Dendritic cell treated with granulocyte-macrophage colony-stimulating factor and Interleukin-4, amounts not matched to agents 40 ng/mL and 50 ng/mL, for 4 days (primary cell): ENCODE measurements around the gene GAS7.
A peak's percentile ranks its signal among the peaks of the same experiment; 100 is the strongest.

Source experiments
- H3K27ac Mint-ChIP-seq: one replicate; pipeline ENCODE4 v1.8.0; 2022; ENCODE audit warnings: mild to moderate bottlenecking, mixed read lengths
- H3K27me3 Mint-ChIP-seq: one replicate; pipeline ENCODE4 v1.8.0; 2022; ENCODE audit warnings: mild to moderate bottlenecking, mixed read lengths
- H3K36me3 Mint-ChIP-seq: one replicate; pipeline ENCODE4 v1.8.0; 2022; ENCODE audit warnings: low read depth, mixed read lengths
- H3K4me1 Mint-ChIP-seq: one replicate; pipeline ENCODE4 v1.8.0; 2022; ENCODE audit warnings: low read depth, mixed read lengths
- H3K4me3 Mint-ChIP-seq: one replicate; pipeline ENCODE4 v1.8.0; 2022; ENCODE audit warnings: mild to moderate bottlenecking, moderate library complexity, mixed read lengths
- H3K9me3 Mint-ChIP-seq: one replicate; pipeline ENCODE4 v1.8.0; 2022; ENCODE audit warnings: mixed read lengths
- intact Hi-C: fragments of 100-400 bp; cut with micrococcal nuclease; formaldehyde crosslinking; loops from one replicate; pipeline ENCODE4 v1.15.0; 2022

The GAS7 gene

GRCh38 chr17:10126616-10127501 is 71.5 kb downstream of the GAS7 start:
- Mint-ChIP-seq H3K9me3 (no peaks in the 10 kb centered on the region), H3K27me3 (no peaks in the 10 kb centered on the region), H3K36me3 (no peaks in the 10 kb centered on the region), H3K27ac (peak overlapping the region; percentile 7), H3K4me3 (peak overlapping the region; percentile 41), H3K4me1 (peaks cover 85% of the 10 kb centered on the region)
- intact Hi-C loops = no loop called here

GRCh38 chr17:10126276-10126615 is 72.2 kb downstream of the GAS7 start:
- Mint-ChIP-seq H3K27me3 (no peaks in the 10 kb centered on the region), H3K4me3 (no peak overlapping the region), H3K9me3 (no peaks in the 10 kb centered on the region), H3K27ac (peak overlapping the region; percentile 7), H3K36me3 (no peaks in the 10 kb centered on the region), H3K4me1 (peaks cover 88% of the 10 kb centered on the region)
- intact Hi-C loops = no loop called here

GRCh38 chr17:10125531-10126275 is 72.7 kb downstream of the GAS7 start:
- H3K4me3 Mint-ChIP-seq = no peak overlapping the region
- no peaks in the 10 kb centered on the region for H3K27me3 Mint-ChIP-seq
- H3K27ac Mint-ChIP-seq = peak overlapping the region; percentile 12
- H3K4me1 Mint-ChIP-seq = peaks cover 86% of the 10 kb centered on the region
- intact Hi-C loops = no loop called here
- H3K9me3 Mint-ChIP-seq = no peaks in the 10 kb centered on the region
- no peaks in the 10 kb centered on the region for H3K36me3 Mint-ChIP-seq

DNA sequence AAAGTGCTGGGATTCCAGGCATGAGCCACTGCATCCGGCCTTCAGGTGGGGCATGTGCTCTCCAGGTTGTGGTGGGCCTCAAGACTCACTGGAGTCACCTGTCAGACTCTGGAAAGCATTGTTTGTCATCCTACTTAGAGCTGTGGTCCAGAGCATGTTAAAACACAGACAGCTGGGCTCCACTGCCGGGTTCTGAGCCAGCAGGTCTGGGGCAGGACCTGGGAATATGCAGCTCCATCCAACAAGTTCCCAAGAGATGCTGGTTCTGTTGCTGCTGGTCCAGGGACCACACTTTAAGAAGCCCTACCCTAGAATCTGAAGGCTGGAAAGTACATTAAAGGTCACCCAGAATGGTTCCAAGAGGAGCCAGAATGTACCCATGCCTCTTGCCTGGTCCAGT is 75.3 kb downstream of the GAS7 start:
- H3K27me3 Mint-ChIP-seq = no peaks in the 10 kb centered on the region
- intact Hi-C loops = no loop called here
- no peaks in the 10 kb centered on the region for H3K36me3 Mint-ChIP-seq
- H3K4me1 Mint-ChIP-seq = peaks cover 87% of the 10 kb centered on the region
- H3K27ac Mint-ChIP-seq = no peak overlapping the region
- H3K4me3 Mint-ChIP-seq = no peak overlapping the region
- no peaks in the 10 kb centered on the region for H3K9me3 Mint-ChIP-seq

- intact Hi-C loops = no loop called here
These were observed 76.3 kb downstream of the GAS7 start for GRCh38 chr17:10121971-10122707.

DNA sequence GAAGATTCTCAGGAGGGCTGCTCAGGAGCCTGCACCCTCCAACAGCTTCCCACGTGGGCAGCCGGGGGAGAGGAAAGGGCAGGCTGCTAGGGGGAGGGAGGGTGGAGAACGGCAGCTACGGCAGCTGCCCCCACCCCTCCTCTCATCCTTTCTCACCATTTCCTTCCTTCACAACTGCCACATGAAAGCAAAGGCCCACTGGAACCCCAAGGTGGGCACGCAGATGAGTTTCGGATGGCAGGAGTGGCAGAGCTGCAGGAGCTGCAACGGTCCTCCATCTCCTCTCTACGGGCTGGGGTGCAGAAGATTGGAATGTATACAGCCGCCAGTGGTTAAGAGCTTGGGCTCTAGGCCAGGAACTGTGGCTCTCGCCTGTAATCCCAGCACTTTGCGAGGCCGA is 77.7 kb downstream of the GAS7 start:
- Mint-ChIP-seq H3K4me1 (peaks cover 87% of the 10 kb centered on the region), H3K4me3 (peak overlapping the region; percentile 57), H3K27ac (peak overlapping the region; percentile 86), H3K36me3 (peaks cover 5% of the 10 kb centered on the region), H3K27me3 (no peaks in the 10 kb centered on the region), H3K9me3 (no peaks in the 10 kb centered on the region)
- intact Hi-C loops = no loop called here

More at GRCh38 chr17:10121971-10122707, 76.3 kb downstream of the GAS7 start:
- H3K36me3 Mint-ChIP-seq = no peaks in the 10 kb centered on the region
- no peak overlapping the region for H3K4me3 Mint-ChIP-seq
- peaks cover 87% of the 10 kb centered on the region for H3K4me1 Mint-ChIP-seq
- H3K27me3 Mint-ChIP-seq = no peaks in the 10 kb centered on the region
- H3K9me3 Mint-ChIP-seq = no peaks in the 10 kb centered on the region
- peak overlapping the region; percentile 45 for H3K27ac Mint-ChIP-seq

DNA sequence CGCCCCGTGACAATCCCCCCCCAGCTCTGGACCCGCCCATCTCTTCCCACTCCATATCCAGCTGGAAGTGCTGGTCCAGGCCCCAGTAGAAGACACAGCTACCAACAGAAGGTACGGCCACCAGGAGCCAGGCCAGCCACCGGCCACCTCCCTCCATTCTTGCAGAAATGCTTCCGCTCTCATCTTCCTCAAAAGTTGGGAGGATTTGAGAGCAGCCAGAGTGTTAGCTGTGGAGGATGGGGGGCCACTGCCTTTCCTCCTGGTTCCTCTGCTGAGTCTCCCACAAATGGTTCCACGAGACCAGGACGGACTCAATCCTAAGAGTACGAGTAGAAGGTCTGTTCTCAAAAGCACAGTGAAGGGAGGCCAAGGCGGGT is 78.3 kb downstream of the GAS7 start:
- H3K27me3 Mint-ChIP-seq = no peaks in the 10 kb centered on the region
- intact Hi-C loops = no loop called here
- peak overlapping the region; percentile 86 for H3K27ac Mint-ChIP-seq
- peaks cover 5% of the 10 kb centered on the region for H3K36me3 Mint-ChIP-seq
- peaks cover 90% of the 10 kb centered on the region for H3K4me1 Mint-ChIP-seq
- no peaks in the 10 kb centered on the region for H3K9me3 Mint-ChIP-seq
- H3K4me3 Mint-ChIP-seq = peak overlapping the region; percentile 57

DNA sequence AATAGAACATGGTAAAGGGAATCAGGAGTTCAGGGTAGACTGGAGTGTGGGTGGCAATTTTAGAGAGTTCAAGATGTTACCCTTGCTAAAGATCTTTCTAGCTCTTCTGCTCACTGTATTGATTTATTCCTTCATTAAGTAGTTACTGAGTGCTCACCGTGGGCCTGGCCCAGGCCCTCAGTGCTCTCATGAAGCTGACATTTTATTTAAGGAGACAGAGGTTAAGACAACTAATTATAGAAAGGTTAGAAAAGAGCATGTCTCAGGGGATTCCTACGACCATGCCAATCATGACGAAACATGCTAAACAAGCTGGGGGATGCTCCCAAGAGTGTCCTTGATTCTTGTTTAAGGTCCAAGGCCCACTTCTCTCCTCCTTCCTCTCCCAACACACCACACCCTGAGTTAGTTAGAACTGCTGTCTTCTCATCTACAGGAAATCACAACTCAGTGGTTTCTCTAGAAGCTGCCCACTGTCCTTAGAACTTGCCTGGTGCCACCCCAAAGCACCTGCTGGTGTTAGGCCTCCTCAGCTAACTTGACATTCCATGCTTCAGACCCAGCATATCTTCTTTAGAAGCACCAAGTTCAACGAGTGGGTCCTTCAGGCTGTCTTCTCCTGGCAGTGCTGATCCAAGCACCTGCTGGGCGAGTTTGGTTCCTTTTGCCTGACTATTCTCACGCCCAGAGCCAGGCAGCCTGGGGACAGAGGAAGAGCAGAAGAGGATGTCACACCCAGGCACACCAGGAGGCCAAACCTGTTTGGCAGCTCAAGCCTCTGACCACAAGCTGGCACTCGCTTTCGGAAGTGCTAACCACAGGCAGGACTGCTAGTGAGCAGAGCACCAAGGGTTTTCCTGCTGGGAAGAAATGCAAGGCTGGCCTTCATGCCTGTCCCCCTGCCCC is 79.0 kb downstream of the GAS7 start:
- Mint-ChIP-seq H3K9me3 (no peaks in the 10 kb centered on the region), H3K27ac (peak overlapping the region; percentile 86), H3K27me3 (no peaks in the 10 kb centered on the region), H3K36me3 (peaks cover 5% of the 10 kb centered on the region), H3K4me3 (peak overlapping the region; percentile 30), H3K4me1 (peaks cover 96% of the 10 kb centered on the region)
- intact Hi-C loops = loop anchor here (5.0 kb wide), 1 partner anchor 152 kb away; no protein-coding TSS in a partner anchor

DNA sequence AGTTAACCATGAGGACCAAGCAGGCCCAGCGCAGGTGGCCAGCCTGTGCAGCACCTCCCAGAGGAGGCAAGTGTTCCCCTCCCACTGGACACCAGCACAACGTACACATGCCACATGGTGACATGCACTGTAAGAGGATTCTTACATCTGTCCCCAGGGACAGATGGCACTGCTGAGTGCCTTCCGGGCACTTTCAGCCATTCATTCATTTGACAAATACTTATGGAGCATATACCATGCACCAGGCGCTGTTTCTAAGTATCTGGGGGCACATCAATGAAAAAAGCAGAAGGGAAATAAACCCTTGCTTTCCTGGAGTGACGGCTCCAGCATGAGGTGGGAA is 79.6 kb downstream of the GAS7 start:
- no peak overlapping the region for H3K4me3 Mint-ChIP-seq
- no peaks in the 10 kb centered on the region for H3K27me3 Mint-ChIP-seq

DNA sequence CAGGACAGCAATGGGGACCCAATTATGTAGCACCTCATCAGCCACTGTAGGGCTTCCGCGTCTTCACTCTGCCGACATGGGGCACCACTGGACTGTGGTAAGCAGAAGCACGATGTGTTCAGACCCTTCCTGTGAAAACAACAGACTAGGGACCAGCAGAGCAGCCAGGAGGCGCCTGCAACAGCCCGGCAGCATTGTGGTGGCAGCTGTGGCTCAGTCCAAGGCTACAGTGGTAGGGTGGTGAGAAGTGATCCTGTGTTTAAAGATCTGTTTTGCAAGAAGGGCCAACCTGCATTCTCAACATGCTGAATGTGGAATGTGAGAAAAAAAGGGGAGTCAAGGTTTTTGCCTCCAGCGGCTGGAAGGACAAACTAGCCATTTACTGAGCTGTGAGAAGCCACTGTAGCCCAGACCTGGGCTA is 80.8 kb downstream of the GAS7 start:
- intact Hi-C loops = loop anchor here (1.0 to 5.0 kb wide), 3 partner anchors 78 to 150 kb away; no protein-coding TSS in a partner anchor
- peaks cover 5% of the 10 kb centered on the region for H3K36me3 Mint-ChIP-seq
- H3K4me3 Mint-ChIP-seq = no peak overlapping the region
- peaks cover 92% of the 10 kb centered on the region for H3K4me1 Mint-ChIP-seq
- peak overlapping the region; percentile 86 for H3K27ac Mint-ChIP-seq
- H3K27me3 Mint-ChIP-seq = no peaks in the 10 kb centered on the region
- H3K9me3 Mint-ChIP-seq = no peaks in the 10 kb centered on the region

More for the DNA sequence above, 79.6 kb downstream of the GAS7 start:
- H3K36me3 Mint-ChIP-seq = peaks cover 5% of the 10 kb centered on the region
- intact Hi-C loops = loop anchor here (1.0 to 5.0 kb wide), 2 partner anchors 77 to 151 kb away; no protein-coding TSS in a partner anchor
- no peaks in the 10 kb centered on the region for H3K9me3 Mint-ChIP-seq
- peak overlapping the region; percentile 86 for H3K27ac Mint-ChIP-seq
- H3K4me1 Mint-ChIP-seq = peaks cover 96% of the 10 kb centered on the region

DNA sequence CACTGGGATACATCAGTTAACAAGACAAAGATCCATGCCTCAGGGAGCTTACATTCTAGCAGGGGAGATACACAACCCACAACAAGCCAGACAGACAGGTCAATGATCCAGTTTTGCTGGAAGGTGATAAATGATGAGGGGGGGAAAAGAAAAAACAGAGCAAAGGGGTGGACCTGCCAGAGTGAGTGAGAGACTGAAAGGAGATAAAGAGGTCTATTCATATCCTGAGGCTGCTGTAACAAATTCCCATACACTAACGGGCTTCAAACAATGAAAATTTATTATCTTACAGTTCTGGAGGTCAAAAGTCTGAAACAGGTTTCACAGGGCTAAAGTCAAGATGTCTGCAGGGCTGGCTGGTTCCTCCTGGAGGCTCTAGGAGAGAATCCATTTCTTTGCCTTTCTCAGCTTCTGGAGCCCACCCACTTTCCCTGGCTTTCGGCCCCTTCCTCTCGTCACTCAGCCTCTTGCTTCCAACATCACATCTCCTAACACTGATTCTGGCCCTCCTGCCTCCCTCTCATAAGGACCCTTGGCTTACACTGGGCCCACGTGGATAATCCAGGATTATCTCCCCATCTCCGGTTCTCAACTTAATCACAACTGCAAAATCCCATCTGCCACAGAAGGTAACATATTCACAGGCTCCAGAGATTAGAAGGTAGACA is 81.5 kb downstream of the GAS7 start:
- peak overlapping the region; percentile 86 for H3K27ac Mint-ChIP-seq
- intact Hi-C loops = loop anchor here (2.0 to 5.0 kb wide), 2 partner anchors 110 to 150 kb away; no protein-coding TSS in a partner anchor
- peaks cover 93% of the 10 kb centered on the region for H3K4me1 Mint-ChIP-seq
- no peaks in the 10 kb centered on the region for H3K9me3 Mint-ChIP-seq
- H3K36me3 Mint-ChIP-seq = peaks cover 5% of the 10 kb centered on the region
- H3K27me3 Mint-ChIP-seq = no peaks in the 10 kb centered on the region
- no peak overlapping the region for H3K4me3 Mint-ChIP-seq

GRCh38 chr17:10116267-10116666 is 82.1 kb downstream of the GAS7 start:
- Mint-ChIP-seq H3K4me1 (peaks cover 87% of the 10 kb centered on the region), H3K36me3 (peaks cover 5% of the 10 kb centered on the region), H3K9me3 (no peaks in the 10 kb centered on the region), H3K27me3 (no peaks in the 10 kb centered on the region), H3K27ac (peak overlapping the region; percentile 93), H3K4me3 (no peak overlapping the region)
- intact Hi-C loops = loop anchor here (2.0 to 5.0 kb wide), 2 partner anchors 111 to 149 kb away; no protein-coding TSS in a partner anchor
